Measurements from ENCODE around the gene SPTBN4.

The SPTBN4 gene

GRCh38 chr19:40625406-40626120 is 158.8 kb downstream of the SPTBN4 start:
- DNase-seq (ENCODE audit: low read depth), result no peak
- TF ChIP-seq CTCF (IDR thresholded peaks at IDR 0.05; ENCODE audit: control insufficient read depth, extremely low read depth, insufficient read depth), result no peak
- H3K4me3 ChIP-seq (ENCODE audit: low read depth, low read length), result no peak overlapping the region
